H1 (cell line): ENCODE measurements around the gene PROM2. TPM values are rescaled to one million over a fixed set of nuclear protein-coding genes. Genes with fewer than 3 reads are reported as not detected.

ENCODE experiments used
- CTCF ChIA-PET: fragments of 300-600 bp; sonication (Branson Sonifier 250); formaldehyde crosslinking; loops from one replicate; lab custom pipeline; 2021; ENCODE audit not compliant: partially characterized antibody; lab: Charles Lee
- POLR2A ChIA-PET: fragments of 300-600 bp; sonication (Branson Sonifier 250); formaldehyde crosslinking; loops from one replicate; lab custom pipeline; 2021; ENCODE audit warnings: inconsistent platforms; ENCODE audit not compliant: partially characterized antibody; lab: Charles Lee
- DNase-seq, 2 experiments: peaks; one replicate each; pipeline versions ENCODE4 v3.0.0 to v3.0.0-alpha.2; 2010 to 2022; ENCODE audit warnings: low spot score in 2 of 2, low read depth in 1 of 2, mixed read lengths in 1 of 2
- FAIRE-seq: peaks from 2 replicates; lab custom pipeline; 2011; peaks lifted over from hg19 to GRCh38; lab: Jason Lieb, UNC
- H2AFZ ChIP-seq: 2 replicates; pipeline ENCODE4 v1.8.1; 2012; ENCODE audit warnings: low read length, inconsistent platforms
- H2AK5ac ChIP-seq: 2 replicates; pipeline ENCODE4 v1.6.1; 2013; ENCODE audit warnings: low read depth, low read length
- H2BK120ac ChIP-seq: replicated peaks from 2 replicates; pipeline ENCODE3; 2013; ENCODE audit warnings: low read depth, low read length, inconsistent platforms
- H2BK12ac ChIP-seq: 2 replicates; pipeline ENCODE4 v1.6.1; 2013; ENCODE audit warnings: low read depth, low read length
- H2BK15ac ChIP-seq: 2 replicates; pipeline ENCODE4 v1.6.1; 2013; ENCODE audit warnings: low read length
- H2BK20ac ChIP-seq: 2 replicates; pipeline ENCODE4 v1.6.1; 2013; ENCODE audit warnings: low read length
- H2BK5ac ChIP-seq: 2 replicates; pipeline ENCODE4 v1.6.1; 2013; ENCODE audit warnings: low read depth, low read length
- H3K14ac ChIP-seq: 2 replicates; pipeline ENCODE4 v1.6.1; 2013; ENCODE audit warnings: inconsistent platforms; ENCODE audit not compliant: insufficient read length
- H3K18ac ChIP-seq: 2 replicates; pipeline ENCODE4 v1.6.1; 2013; ENCODE audit warnings: low read length; ENCODE audit errors: extremely low read depth
- H3K23ac ChIP-seq: 2 replicates; pipeline ENCODE4 v1.6.1; 2013; ENCODE audit warnings: inconsistent platforms; ENCODE audit not compliant: insufficient read length
- H3K23me2 ChIP-seq: 2 replicates; pipeline ENCODE4 v1.6.1; 2013; ENCODE audit warnings: low read depth, low read length
- H3K27ac ChIP-seq: 2 replicates; pipeline ENCODE4 v1.6.1; 2011; ENCODE audit warnings: low read depth, low read length, inconsistent platforms
- H3K27me3 ChIP-seq, 4 experiments: replicated peaks in 1 of 4; 1 replicate in 1 of 4; 2 replicates in 3 of 4; pipeline versions ENCODE4 v1.6.1 to v1.8.1; 2011 to 2013; ENCODE audit warnings: low read length in 3 of 4, mild to moderate bottlenecking in 3 of 4, inconsistent platforms in 2 of 4, mixed read lengths in 2 of 4, moderate library complexity in 1 of 4; ENCODE audit not compliant: control insufficient read depth in 3 of 4, insufficient read depth in 3 of 4; ENCODE audit errors: extremely low read depth in 1 of 4
- H3K36me3 ChIP-seq, 4 experiments: 2 replicates each; pipeline versions ENCODE4 v1.6.1 to v1.8.1; 2011 to 2013; ENCODE audit warnings: mild to moderate bottlenecking in 4 of 4, low read length in 3 of 4, moderate library complexity in 2 of 4, control low read depth in 1 of 4, inconsistent platforms in 1 of 4; ENCODE audit not compliant: insufficient read depth in 4 of 4, control insufficient read depth in 2 of 4
- H3K4ac ChIP-seq: replicated peaks from 2 replicates; pipeline ENCODE3; 2013; ENCODE audit warnings: low read length, low read depth, mixed read lengths, inconsistent platforms; ENCODE audit not compliant: insufficient read length
- H3K4me1 ChIP-seq, 4 experiments: replicated peaks in 1 of 4; 1 replicate in 1 of 4; 2 replicates in 3 of 4; pipeline versions ENCODE4 v1.6.1 to v1.8.1; 2011 to 2013; ENCODE audit warnings: low read length in 3 of 4, inconsistent platforms in 2 of 4, mixed read lengths in 1 of 4; ENCODE audit not compliant: insufficient read depth in 4 of 4, control insufficient read depth in 3 of 4
- H3K4me2 ChIP-seq, 2 experiments: 2 replicates each; pipeline versions ENCODE4 v1.6.1 to v1.8.1; 2011 to 2013; ENCODE audit warnings: low read depth in 2 of 2, low read length in 2 of 2, control low read depth in 1 of 2, inconsistent platforms in 1 of 2, mild to moderate bottlenecking in 1 of 2; ENCODE audit not compliant: insufficient read depth in 1 of 2
- H3K4me3 ChIP-seq, 4 experiments: fragments of 200-600, 300-600 bp in 1 of 4; sonication (generic), shearing (Covaris generic), sonication (Bioruptor Twin) in 1 of 4; 2 replicates each; pipeline versions ENCODE4 v1.5.1 to v1.8.1; 2011 to 2016; ENCODE audit warnings: low read length in 4 of 4, low read depth in 3 of 4, control low read depth in 2 of 4, inconsistent platforms in 2 of 4, mild to moderate bottlenecking in 2 of 4, mixed read lengths in 1 of 4, moderate library complexity in 1 of 4; ENCODE audit not compliant: insufficient read depth in 2 of 4; ENCODE audit errors: extremely low read depth in 1 of 4
- H3K56ac ChIP-seq: replicated peaks from 2 replicates; pipeline ENCODE3; 2013; ENCODE audit warnings: low read depth, mild to moderate bottlenecking, mixed read lengths, low read length, inconsistent platforms; ENCODE audit not compliant: insufficient read length
- H3K79me1 ChIP-seq: 2 replicates; pipeline ENCODE4 v1.6.1; 2013; ENCODE audit warnings: low read depth, low read length, control low read depth
- H3K79me2 ChIP-seq, 2 experiments: 2 replicates each; pipeline versions ENCODE4 v1.6.1 to v1.8.1; 2012 to 2013; ENCODE audit warnings: low read length in 2 of 2, mild to moderate bottlenecking in 2 of 2, inconsistent platforms in 1 of 2; ENCODE audit not compliant: insufficient read depth in 2 of 2, control insufficient read depth in 1 of 2
- H3K9ac ChIP-seq, 4 experiments: replicated peaks in 1 of 4; 1 replicate in 1 of 4; 2 replicates in 3 of 4; pipeline versions ENCODE4 v1.6.1 to v1.8.1; 2011 to 2013; ENCODE audit warnings: low read depth in 3 of 4, low read length in 3 of 4, control low read depth in 2 of 4, mild to moderate bottlenecking in 2 of 4, moderate library complexity in 2 of 4, inconsistent platforms in 1 of 4; ENCODE audit errors: extremely low read depth in 1 of 4
- H3K9me3 ChIP-seq, 2 experiments: 2 replicates each; pipeline versions ENCODE4 v1.6.1 to v1.8.1; 2012 to 2013; ENCODE audit warnings: mild to moderate bottlenecking in 2 of 2, moderate library complexity in 2 of 2, control low read depth in 1 of 2, inconsistent platforms in 1 of 2, low read depth in 1 of 2, low read length in 1 of 2, mixed read lengths in 1 of 2; ENCODE audit not compliant: insufficient read depth in 2 of 2
- H4K20me1 ChIP-seq, 2 experiments: replicated peaks in 1 of 2; 2 replicates each; pipeline versions ENCODE3 to v1.8.1; 2011 to 2013; ENCODE audit warnings: inconsistent platforms in 2 of 2, low read length in 2 of 2, mild to moderate bottlenecking in 1 of 2; ENCODE audit not compliant: insufficient read depth in 2 of 2, control insufficient read depth in 1 of 2
- H4K5ac ChIP-seq: 2 replicates; pipeline ENCODE4 v1.6.1; 2013; ENCODE audit warnings: low read length, low read depth, mixed read lengths, inconsistent platforms; ENCODE audit not compliant: insufficient read length
- H4K8ac ChIP-seq: 2 replicates; pipeline ENCODE4 v1.8.0; 2013; ENCODE audit warnings: mild to moderate bottlenecking, moderate library complexity, low read length, inconsistent platforms; ENCODE audit not compliant: insufficient read depth; ENCODE audit errors: extremely low read depth
- H4K91ac ChIP-seq: replicated peaks from 2 replicates; pipeline ENCODE3; 2013; ENCODE audit warnings: low read length, mixed read lengths, inconsistent platforms; ENCODE audit not compliant: insufficient read length
- ATF3 ChIP-seq: IDR thresholded peaks from 2 replicates; pipeline ENCODE4 v1.6.1; 2011; ENCODE audit warnings: low read depth, mild to moderate bottlenecking, low read length; ENCODE audit not compliant: insufficient read depth
- CBX8 ChIP-seq: fragments of 300-800, 300-1000 bp; sonication (generic); IDR thresholded peaks from 2 replicates; pipeline ENCODE4 v1.7.1; 2016; ENCODE audit warnings: low read depth, low read length, borderline replicate concordance
- CHD2 ChIP-seq: IDR thresholded peaks from 2 replicates; pipeline ENCODE4 v1.6.1; 2012; ENCODE audit warnings: low read length, improper control_type of control experiment
- SIN3A ChIP-seq, 2 experiments: IDR thresholded peaks in 1 of 2; conservative IDR thresholded peaks in 1 of 2; 2 replicates each; pipeline ENCODE4 v1.6.1; 2011 to 2012; ENCODE audit warnings: low read length in 2 of 2, improper control_type of control experiment in 1 of 2, low read depth in 1 of 2, mild to moderate bottlenecking in 1 of 2
- SIRT6 ChIP-seq: IDR thresholded peaks from one replicate; pipeline ENCODE4 v1.7.1; 2012; ENCODE audit warnings: low read length, inconsistent platforms
- SP1 ChIP-seq: IDR thresholded peaks from 2 replicates; pipeline ENCODE4 v1.6.1; 2011; ENCODE audit warnings: low read depth, low read length
- TAF7 ChIP-seq: optimal IDR thresholded peaks from 2 replicates; pipeline ENCODE3; 2011; ENCODE audit warnings: low read depth, mild to moderate bottlenecking, inconsistent platforms, low read length, moderate library complexity, borderline replicate concordance
- WGBS, 2 experiments: shearing (Covaris generic) in 1 of 2; methylation state at CpG; one replicate each; pipeline versions ENCODE4 v1.1.6 to v1.1.7; 2013 to 2015; ENCODE audit warnings: low lambda C conversion rate in 2 of 2, mixed read lengths in 2 of 2, inconsistent platforms in 1 of 2, low coverage in 1 of 2, missing lambda C conversion rate in 1 of 2; ENCODE audit not compliant: insufficient replicate concordance in 2 of 2, insufficient coverage in 1 of 2, insufficient read length in 1 of 2; ENCODE audit errors: extremely low coverage in 1 of 2, missing lambda C conversion rate in 1 of 2; 5-methylcytosine and 5-hydroxymethylcytosine counted together
- polyA plus RNA-seq, 7 experiments: library from polyadenylated mRNA; depleted of rRNA in 3 of 7; stranded (reverse) in 5 of 7; unstranded in 2 of 7; fragments of >200 nt in 5 of 7; fragments of 200-250 nt in 2 of 7; gene quantifications; 1 replicate in 5 of 7; 2 replicates in 1 of 7; 4 replicates in 1 of 7; pipeline versions ENCODE4 v1.2.1 to v1.2.3, GENCODE V29; 2011 to 2013; ENCODE audit warnings: missing spikeins in 2 of 7, mixed read lengths in 2 of 7
- total RNA-seq: library from RNA; stranded (reverse); fragmentation: NEBNext Ultra II Directional; extraction: Animal tissue kit (Norgen Biotek cat#: 25700); gene quantifications from 2 replicates; pipeline ENCODE4 v1.2.1, GENCODE V29; 2021

Gene PROM2
- total and polyA plus RNA-seq, 2 of the 8 experiments (the other 6 are each of a cell fraction or from before 2014, with no cell fraction given): 1.6 to 3.8 TPM

- H3K18ac ChIP-seq: no peak overlapping the region
- no peaks in the 10 kb centered on the region for H3K36me3 ChIP-seq
- no peak overlapping the region for H3K27ac ChIP-seq
- H3K4me1 ChIP-seq: no peaks in the 10 kb centered on the region; a peak in 1 of 7 replicates
- no peaks in the 10 kb centered on the region for H4K20me1 ChIP-seq
- H2BK5ac ChIP-seq: no peak overlapping the region
- H2BK120ac ChIP-seq: no peak overlapping the region
- H3K4me3 ChIP-seq: no peak overlapping the region
- H3K4me2 ChIP-seq: no peak overlapping the region
- no peak overlapping the region for H3K9ac ChIP-seq
- H3K23ac ChIP-seq: no peak overlapping the region
- no peak overlapping the region for H3K4ac ChIP-seq
- no peak overlapping the region; the same call in 1 of the 2 replicates for H4K8ac ChIP-seq
- no peaks in the 10 kb centered on the region for H3K23me2 ChIP-seq
- H3K14ac ChIP-seq: no peak overlapping the region
- WGBS, 2 experiments: 86% methylated on average over 4 of the region's 4 CpGs; no CpG with 5 or more reads in 1 of the 2 experiments
- no peaks in the 10 kb centered on the region for H3K79me1 ChIP-seq
- H2AK5ac ChIP-seq: no peak overlapping the region
- H2BK12ac ChIP-seq: no peak overlapping the region
- CTCF ChIA-PET: no interaction called here
- H3K9me3 ChIP-seq: peaks cover 57 to 98% of the 10 kb centered on the region in 2 experiments; a peak in 3 of 4 replicates
- no peak for FAIRE-seq
- no peaks in the 10 kb centered on the region for H3K79me2 ChIP-seq
- TF ChIP-seq SIN3A (conservative IDR thresholded peaks at IDR 0.05 in 1 of 2, IDR thresholded peaks at IDR 0.05 in 1 of 2; ENCODE audit: low read depth in 1 of 2, low read length in 2 of 2) (no peak), SIRT6 (no peak), TAF7 (no peak), CHD2 (no peak), CBX8 (no peak), SP1 (no peak), ATF3 (no peak)
- no peak overlapping the region for H2BK20ac ChIP-seq
- no peak overlapping the region for H2AFZ ChIP-seq
- POLR2A ChIA-PET: no interaction called here
- no peaks in the 10 kb centered on the region for H3K27me3 ChIP-seq
- H3K56ac ChIP-seq: no peak overlapping the region
- no peak overlapping the region for H2BK15ac ChIP-seq
- no peak overlapping the region for H4K5ac ChIP-seq
- no peak for DNase-seq
- no peak overlapping the region for H4K91ac ChIP-seq
Observed at GRCh38 chr2:95283562-95283961, 9.3 kb downstream of the PROM2 start.
